Umbilical cord (tissue), 2 donors: ENCODE data around the gene MED27. TPM values are rescaled to one million over a fixed set of nuclear protein-coding genes. Genes with fewer than 3 reads are reported as not detected.

Experiments used
- DNase-seq: peaks from one replicate; pipeline ENCODE4 v3.0.0-alpha.2; 2015; ENCODE audit warnings: low spot score
- total RNA-seq: library from RNA; depleted of rRNA; stranded (reverse); fragments of >200 nt; gene quantifications from one replicate; pipeline ENCODE4 v1.2.3, GENCODE V29; 2014; ENCODE audit warnings: low replicate concordance; ENCODE audit not compliant: insufficient read depth

The MED27 gene
- total RNA-seq, 1 donor from 2014 or later, result 6.5 TPM

DNA sequence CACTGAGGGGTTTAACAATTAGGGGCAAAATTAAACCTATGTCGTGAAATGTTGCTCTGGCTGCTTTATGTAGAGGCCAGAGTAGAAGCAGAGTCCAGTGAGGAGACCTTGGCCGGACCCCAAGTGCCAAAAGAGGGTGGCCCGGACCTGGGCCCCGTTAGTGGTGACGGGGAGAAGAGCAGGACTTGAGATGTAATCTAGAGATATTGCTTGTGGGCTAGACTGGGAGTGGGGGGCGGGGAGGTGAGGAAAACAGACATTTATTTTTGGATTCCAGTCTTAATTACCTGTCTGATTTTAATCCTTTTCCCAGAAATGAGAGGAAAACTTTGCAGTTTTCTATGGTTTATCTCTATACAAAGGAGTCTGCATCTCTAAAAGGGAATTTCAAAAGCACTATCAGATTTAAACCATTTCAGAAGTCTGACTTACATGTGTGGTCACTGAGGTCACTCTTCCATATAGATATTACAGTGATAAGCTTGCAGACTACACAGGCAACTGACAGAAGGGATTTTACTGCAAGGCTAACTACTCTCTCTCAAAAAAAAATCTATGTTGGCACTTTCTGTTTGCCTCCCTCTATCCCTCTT, 108.1 kb downstream of the MED27 start:
- DNase-seq, result no peak

DNA sequence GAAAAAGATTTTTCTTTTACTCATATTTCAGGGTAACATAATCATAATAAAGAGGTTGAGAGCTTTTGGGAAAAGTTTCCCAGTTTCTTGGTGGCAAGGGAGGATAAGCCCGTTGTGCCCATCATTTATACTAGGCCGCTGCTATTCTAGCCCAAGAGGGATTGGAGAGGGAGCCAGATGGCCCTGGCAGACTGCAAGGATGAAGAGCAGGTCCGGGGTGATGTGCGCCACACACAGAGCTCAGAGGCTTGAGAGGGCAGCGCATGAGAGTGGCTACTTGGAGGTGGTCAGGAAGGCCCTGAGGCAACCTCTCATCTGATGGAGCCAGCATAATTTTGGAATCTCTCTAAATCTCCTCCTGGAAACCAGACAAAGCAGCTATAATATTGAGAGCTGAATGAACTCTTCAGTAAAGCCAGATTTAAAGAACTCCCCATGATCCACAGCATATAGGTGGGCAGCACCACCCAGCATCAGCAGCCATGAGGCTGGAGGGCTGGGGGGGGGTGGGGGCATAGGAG, 110.1 kb downstream of the MED27 start:
- DNase-seq, result no peak

DNA sequence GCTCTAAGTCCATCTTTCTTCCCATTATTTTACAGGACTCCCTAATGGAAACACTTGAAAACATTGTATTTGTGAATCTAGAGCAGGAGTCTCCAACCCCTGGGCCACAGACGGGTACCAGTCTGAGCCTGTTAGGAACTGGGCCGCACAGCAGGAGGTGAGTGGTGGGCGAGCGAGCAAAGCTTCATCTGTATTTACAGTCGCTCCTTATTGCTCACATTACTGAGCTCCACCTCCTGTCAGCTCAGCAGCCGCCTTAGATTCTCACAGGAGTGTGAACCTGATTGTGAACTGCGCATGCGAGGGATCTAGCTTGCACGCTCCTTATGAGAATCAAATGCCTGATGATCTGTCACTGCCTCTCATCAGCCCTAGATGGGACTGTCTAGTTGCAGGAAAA, 111.0 kb downstream of the MED27 start:
- no peak for DNase-seq

DNA sequence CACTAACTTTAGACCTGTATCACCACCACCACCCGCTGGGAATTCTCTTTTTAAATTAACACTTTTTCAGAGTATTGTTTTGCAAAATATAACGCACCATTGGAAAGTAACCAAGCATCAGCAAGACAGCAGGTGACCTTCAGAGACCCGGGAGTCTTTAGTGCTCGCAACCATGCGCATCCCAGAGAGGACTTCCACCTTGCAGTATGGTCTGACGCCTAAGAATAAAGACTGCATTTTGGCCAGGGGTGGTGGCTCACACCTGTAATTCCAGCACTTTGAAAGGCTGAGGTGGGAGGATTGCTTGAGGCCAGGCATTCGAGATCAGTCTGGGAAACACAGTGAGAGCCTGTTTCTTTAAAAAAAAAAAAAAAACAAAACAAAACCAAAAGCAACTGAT, 113.8 kb downstream of the MED27 start:
- no peak for DNase-seq

DNA sequence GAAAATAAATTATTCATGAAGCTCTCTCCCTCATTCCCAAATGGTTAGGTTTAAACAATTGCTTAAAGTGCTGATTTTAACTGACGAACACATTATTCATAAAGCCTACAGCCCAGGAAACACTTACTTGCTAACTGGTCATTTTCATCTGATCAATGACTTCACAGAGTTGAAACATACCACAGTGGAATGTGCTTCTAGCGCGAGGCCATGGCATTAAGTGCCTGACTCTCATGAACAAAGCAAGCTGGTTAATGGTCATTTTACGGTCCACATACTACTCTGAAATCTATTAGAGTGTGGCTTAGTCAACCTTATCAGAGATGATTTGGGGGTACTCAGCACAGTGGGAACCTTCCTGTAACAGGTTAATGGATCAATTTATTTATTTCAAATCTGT, 114.6 kb downstream of the MED27 start:
- DNase-seq, result no peak

DNA sequence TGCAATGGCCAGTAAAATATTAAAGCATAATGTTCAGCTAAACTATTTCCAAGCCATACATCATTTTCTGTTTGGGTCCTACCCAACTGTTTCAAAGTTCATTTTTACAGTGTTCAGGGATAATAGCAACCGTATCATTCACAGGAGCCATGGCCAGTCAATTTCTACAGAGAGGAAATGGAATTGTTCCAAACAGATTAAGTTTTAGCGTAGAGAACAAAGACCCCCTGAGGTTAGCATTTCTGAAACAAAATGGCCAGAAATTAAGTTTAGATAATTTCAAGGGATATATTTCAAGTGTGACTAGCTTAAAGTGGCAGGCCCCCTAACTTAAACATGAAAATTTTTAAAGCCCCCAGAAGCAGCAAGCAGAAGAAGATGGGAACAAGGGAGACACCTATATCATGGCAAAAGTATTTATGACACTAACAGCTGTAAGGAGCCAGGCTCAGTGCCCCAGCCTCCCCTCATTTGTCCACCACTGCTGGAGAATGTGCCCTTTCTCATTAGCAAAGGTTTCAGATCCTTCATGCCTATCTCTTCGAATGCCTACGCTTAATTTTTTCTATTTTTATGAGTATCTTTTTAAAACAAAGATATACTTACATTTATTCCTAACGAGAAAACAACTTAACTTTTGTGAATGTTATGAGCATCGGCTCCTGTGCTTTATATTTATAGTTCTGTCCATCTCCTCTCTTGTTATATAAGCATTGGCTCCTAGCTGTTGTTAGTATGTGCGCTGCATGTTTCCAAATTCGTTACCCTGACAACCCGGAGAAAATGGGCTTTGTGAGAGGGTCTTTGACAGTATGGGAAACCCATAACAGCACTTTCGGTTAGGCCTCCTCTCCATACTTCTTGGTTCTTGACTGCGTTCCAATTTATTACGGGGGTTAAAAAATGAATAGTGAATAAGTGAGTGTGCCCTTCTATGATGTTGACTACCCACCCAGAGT, 116.3 kb downstream of the MED27 start:
- DNase-seq, result no peak

DNA sequence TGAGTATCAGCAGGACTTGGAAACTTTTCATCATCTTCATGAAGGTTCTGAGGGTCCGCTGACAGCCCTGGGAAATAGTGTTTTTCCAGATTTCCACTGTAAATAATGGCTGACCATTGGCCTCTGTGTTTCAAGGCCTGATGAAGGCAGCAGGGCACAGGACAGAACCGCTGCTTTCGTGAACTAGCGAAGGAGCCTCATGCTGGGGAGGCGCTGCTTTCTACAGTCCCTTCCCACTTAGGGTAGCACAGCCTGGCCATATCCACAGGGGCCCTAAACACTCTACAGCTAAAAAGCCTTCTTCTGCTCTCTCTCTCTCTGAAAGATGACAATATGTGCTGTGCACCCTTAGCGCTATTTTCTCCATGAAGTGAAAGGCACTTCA, 118.2 kb downstream of the MED27 start:
- DNase-seq, result no peak

DNA sequence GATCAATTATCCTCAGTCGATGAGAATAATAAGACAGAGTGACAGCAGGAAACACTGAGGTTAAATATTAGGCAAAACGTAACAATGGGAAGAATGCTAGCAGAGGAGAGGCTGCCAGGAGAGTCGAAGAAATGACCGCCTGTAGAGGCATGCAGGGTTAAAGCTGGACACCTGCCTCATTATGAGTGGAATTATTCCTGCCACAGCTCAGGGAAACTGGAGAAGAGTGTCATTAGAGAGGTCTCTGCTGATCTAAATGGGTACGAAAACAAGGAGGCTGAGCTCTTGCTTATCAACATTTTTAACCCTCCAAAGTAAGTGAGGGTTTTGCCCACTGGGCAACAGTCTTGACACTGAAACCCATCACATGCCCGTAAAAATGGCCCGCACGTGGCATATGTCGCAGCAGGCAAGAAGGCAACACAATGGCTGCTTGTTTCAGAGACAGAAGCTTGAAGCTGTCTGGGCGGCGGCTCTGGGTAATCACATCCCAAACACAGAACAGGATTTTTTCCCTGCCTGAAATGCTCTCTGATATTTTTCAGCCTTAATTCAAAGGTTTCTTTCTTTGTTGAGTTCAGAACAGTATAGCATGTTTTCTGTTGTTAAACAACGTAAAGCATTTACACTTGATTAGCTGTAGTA, 118.7 kb downstream of the MED27 start:
- DNase-seq, result no peak

DNA sequence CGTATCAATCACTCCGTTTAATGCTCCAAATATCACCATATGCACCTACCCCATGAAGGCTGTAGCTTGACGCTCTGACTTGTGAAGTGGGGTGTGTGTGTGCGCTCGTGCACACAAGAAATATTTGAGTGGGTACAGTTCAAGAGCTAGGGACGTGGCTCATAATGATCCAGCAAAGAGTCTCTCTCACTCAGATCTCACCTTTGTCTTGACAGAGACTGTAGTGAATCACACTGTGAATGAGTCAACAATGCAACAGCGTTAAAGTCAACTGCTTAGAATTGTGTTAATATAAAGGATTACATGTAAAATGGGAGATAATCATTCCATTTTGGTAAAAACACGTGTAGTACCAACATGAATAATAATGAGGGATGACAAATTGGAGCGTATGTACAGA, 119.4 kb downstream of the MED27 start:
- no peak for DNase-seq

DNA sequence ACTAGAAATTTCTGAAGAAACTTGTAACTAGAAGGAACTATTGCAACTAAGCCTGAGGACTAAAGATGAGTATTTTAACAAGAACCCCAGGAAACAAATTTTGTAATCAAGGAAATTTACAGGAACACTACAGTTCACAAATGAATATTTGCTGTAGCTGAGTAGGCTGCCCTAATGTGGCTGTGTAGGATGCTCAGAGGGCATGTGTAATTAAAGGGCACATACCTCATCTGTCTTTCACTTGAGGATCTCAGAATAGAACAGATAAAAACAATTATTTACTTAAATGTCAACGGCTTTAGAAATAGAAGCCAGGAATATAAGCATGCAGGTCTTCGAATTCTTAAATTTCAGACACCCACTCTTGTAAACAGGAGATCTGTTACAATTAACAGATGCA, 119.8 kb downstream of the MED27 start:
- no peak for DNase-seq

DNA sequence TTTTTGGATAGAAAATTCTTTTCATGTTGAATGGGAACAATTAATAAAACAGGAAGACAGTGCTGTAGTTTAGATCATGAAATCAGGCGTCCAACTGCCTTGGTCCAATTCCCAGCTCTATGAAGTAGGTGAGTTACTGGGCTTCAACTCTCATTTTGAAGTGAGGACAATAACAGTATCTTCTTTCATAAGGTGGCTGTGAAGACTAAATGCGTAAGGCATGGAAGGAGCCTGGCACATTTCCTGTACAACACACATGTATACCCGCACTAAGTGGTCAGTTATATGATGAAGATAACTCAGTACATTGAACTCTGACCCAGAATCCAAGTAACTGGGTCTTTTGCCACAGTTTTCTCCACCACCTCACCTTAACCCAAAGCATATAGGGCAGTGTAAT, 120.6 kb downstream of the MED27 start:
- no peak for DNase-seq

DNA sequence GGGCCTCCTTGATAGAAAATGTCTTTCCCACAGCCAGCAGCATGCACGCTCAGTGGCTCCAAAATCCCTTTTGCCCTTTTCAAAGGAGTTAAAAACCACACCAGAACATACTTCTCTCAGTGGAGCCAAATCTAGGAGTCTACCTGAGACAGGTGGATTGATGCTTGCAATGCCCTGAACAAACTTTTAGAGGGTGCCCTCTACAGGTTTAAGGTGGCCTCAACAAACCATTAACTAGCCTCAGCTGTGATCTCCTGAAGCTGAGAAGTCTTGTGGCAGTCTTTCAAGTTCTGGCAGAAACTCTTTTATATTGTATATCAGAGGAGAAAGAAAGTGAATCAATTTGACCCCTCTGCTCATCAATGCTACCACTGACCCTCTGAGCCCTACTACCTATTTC, 125.4 kb downstream of the MED27 start:
- DNase-seq, result no peak

DNA sequence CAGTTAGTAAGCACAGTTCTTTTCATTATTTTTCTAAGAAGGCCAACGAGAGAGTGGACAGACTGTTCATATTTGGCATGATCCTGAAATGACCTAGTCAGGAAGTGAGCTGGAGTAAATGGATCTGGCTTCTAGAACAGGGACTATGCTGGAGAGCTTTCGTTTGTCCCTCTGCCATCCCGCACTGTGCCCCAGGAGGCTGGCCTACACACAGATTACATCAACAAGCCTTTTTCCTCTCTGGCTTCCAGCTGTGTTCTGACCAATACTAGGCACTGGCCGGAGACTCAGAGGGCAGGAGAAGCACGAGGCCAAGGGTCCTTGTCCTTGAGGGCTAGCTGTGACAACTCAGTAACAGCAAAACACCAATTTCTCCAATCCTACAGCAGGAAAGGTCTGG, 127.8 kb downstream of the MED27 start:
- DNase-seq, result no peak

DNA sequence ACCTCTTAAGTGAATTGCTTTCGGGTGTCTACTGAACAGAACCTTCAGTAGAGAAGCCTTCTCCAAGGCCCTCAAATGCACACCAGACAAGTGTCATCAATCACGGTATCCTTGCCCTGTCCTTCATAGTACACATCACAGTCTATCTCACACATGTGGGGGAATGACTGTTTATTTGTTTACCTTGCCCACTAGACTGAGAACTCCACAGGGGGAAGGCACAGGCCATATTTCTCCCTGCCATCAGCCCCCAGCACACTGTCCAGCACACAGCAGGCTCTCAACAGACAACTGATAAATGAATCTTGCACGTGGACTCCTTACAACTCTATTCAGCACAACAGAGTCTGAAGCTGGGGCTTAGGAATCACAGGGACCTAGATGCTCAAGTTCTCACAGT, 128.5 kb downstream of the MED27 start:
- no peak for DNase-seq

DNA sequence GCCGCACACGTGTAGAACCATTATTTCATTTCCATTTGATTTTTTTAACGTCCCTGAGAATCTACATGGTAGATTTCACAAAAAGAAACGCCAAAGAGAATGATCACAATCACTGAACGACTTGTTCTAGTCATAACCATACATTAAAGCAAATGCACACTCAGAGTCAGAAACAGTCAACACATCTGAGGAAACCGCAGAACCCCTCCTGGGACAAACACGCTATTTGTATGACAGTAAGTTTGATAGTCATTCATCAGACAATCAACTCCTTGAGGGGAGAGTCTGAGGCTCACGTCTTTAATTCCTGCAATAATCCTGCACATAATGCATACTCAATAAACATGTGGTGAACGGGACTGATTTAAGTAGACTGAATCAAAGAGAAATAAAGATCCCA, 129.2 kb downstream of the MED27 start:
- no peak for DNase-seq

DNA sequence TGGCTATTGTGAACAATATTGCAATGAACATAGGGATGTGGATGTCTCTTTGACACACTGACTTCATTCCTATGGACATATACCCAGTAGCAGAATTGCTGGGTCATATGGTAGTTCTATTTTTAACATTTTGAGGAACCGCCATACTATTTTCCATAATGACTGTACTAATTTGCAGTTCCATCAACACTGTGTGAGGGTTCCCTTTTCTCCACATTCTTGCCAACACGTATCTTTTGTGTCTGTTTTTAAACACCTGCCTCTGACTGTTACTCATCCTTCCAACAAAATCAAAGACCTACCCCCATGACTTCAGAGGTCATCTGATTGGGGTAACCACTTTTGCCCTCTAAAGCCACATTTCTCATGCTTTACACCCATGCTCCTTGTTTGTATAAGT, 133.5 kb downstream of the MED27 start:
- no peak for DNase-seq

DNA sequence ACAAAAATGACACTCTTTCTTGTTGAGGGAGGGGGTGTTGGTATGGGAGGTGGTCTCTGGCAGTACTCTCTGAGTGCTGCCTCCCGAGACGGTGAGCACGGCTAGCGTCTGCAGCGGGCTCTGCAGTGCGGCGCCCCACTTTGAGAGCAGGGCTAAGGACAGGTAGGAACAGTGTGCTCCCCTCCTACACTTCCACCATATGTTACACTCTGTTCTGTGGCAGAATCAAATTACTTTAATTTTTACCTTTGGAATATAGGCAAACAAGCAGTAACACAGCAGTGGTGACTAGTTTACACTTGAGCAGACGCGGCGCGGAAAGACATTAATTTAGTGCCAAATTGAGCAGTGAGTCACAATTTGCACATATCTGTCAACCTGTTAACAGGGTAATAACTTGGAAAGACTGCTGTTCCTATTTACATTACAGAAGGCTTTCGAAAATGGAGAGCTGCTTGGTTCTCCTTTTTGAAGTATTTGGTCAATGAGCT, 136.3 kb downstream of the MED27 start:
- DNase-seq, result no peak

DNA sequence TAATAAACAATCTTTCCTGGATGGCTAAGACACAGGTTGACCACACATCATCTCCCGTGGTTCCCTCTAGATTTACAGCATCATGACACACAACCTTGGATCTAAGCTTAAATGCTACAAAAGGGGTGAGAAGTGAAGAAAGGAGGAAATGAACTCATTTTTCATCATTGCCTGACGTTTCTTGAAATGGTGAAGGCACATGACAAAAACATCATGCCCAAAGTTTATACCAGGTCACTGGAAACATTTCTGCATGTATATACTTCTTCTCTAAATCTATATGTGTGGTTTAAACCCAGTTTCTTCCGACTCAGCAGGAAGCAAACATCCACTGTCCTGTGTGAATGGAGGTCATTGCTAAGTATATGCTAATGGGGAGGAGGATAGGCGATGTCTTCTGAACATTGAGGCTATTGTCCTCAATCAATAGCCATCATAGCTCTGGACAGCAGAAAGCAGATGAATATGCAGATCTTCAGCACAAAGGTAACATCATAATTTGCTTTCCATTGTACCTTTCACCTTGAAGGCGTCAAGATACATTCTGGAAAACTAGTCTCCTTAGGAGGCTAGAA, 137.4 kb downstream of the MED27 start:
- DNase-seq, result no peak

DNA sequence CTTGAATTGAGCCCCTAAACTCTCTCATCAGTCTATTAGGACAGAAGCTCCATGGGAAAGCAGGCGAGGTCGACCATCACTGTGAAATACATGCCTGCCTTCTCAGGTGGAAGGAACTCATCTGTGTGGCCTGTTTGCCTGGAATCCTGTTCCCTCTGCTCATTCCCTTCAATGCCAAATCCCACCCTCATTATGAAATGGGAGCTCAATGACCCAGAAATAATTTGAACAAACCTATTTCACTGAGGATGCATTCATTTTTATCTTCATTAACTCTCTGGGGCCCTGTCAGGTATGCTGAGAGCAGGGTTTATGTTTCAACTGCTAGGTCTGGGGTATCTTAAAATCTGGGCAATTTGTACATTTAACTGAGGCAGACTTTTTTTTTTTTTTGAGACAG, 142.2 kb downstream of the MED27 start:
- no peak for DNase-seq

DNA sequence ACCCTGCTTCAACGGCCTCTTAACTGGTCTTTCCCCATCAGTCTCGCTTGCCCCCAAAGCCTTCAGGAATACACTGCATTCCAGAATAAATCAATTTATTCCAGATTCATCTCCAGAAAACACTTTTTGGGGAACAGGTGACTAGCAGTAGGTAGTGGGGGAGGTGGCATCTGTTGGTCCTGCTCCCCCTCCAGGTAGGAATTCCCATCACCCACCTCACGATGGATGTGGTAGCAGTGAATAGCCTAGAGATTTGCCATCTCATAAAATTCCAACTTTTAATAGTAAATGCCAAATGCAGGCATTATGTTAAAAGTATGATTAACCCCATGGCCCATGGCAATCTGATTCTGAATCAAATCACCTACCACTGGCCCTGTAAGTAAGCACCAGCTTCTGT, 142.7 kb downstream of the MED27 start:
- DNase-seq, result no peak

DNA sequence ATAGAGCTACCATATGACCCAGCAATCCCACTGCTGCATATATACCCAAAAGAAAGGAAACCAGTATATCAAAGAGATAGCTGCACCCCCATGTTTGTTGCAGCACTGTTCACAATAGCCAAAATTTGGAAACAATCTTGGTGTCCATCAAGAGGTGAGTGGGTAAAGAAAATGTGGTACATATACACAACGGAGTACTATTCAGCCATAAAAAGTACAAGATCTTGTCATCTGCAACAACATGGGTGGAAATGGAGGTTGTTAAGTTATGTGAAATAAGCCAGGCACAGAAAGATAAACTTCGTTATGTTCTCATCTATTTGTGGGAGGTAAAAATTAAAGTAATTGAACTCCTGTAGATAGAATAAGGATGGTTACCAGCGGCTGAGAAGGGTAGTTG, 145.0 kb downstream of the MED27 start:
- no peak for DNase-seq

DNA sequence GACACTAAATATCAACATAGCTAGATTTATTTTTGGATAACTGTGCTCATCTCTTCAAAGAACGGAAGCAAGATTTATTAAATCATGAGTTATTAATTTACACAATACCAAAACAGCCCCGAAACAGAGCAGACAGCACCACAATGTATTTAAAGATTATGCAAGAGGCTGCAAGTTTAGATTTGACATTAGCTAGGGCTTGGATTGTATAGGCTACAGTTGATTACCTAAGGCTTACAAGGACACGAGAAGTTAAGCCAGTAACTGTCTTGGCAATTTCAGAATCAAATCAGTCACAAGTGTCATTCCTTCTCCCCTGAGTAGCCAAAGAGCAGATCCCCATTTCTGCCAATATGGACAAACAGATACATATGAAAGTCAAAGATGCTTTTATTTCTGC, 152.6 kb downstream of the MED27 start:
- no peak for DNase-seq
